HEK293T (cell line): Measurements from ENCODE around the gene ANKRD13D.

Source experiments
- ARNT ChIP-seq: fragments of 450-650 bp; IDR thresholded peaks from 2 replicates; pipeline ENCODE4 v1.6.1; 2017; ENCODE audit warnings: mild to moderate bottlenecking
- BHLHE40 ChIP-seq: fragments of 450-650 bp; IDR thresholded peaks from 2 replicates; pipeline ENCODE4 v1.6.1; 2016; ENCODE audit warnings: mild to moderate bottlenecking, moderate library complexity, borderline replicate concordance
- CTBP1 ChIP-seq: fragments of 450-650 bp; IDR thresholded peaks from 2 replicates; pipeline ENCODE4 v1.6.1; 2016; ENCODE audit warnings: borderline replicate concordance
- ELF4 ChIP-seq: fragments of 450-650 bp; IDR thresholded peaks from 2 replicates; pipeline ENCODE4 v1.6.1; 2017; ENCODE audit warnings: antibody characterized with exemption
- FOXA1 ChIP-seq: fragments of 450-650 bp; IDR thresholded peaks from 2 replicates; pipeline ENCODE4 v1.6.1; 2016; ENCODE audit warnings: mild to moderate bottlenecking
- FOXK2 ChIP-seq: fragments of 450-650 bp; IDR thresholded peaks from 2 replicates; pipeline ENCODE4 v1.6.1; 2016; ENCODE audit warnings: mild to moderate bottlenecking
- FOXM1 ChIP-seq: fragments of 450-650 bp; IDR thresholded peaks from 2 replicates; pipeline ENCODE4 v1.6.1; 2017; ENCODE audit warnings: mild to moderate bottlenecking, borderline replicate concordance
- LEF1 ChIP-seq: fragments of 450-650 bp; IDR thresholded peaks from 2 replicates; pipeline ENCODE4 v1.6.1; 2017; ENCODE audit warnings: mild to moderate bottlenecking, borderline replicate concordance
- PKNOX1 ChIP-seq: fragments of 450-650 bp; IDR thresholded peaks from 2 replicates; pipeline ENCODE4 v1.6.1; 2016
- SP1 ChIP-seq: fragments of 450-650 bp; IDR thresholded peaks from 2 replicates; pipeline ENCODE4 v1.6.1; 2017
- SUZ12 ChIP-seq: fragments of 450-650 bp; IDR thresholded peaks from 2 replicates; pipeline ENCODE4 v1.6.1; 2016; ENCODE audit warnings: mild to moderate bottlenecking
- ZNF384 ChIP-seq: fragments of 450-650 bp; IDR thresholded peaks from 2 replicates; pipeline ENCODE4 v1.6.1; 2016

GRCh38 chr11:67283481-67283963, 5.6 kb upstream of the ANKRD13D start:
- no peak for TF ChIP-seq BHLHE40
- TF ChIP-seq SP1 = no peak
- TF ChIP-seq ELF4 = no peak
- no peak for TF ChIP-seq ZNF384
- no peak for TF ChIP-seq ARNT
- no peak for TF ChIP-seq PKNOX1
- no peak for TF ChIP-seq CTBP1
- no peak for TF ChIP-seq FOXM1
- TF ChIP-seq SUZ12 = no peak
- TF ChIP-seq FOXA1 = no peak
- no peak for TF ChIP-seq FOXK2
- no peak for TF ChIP-seq LEF1
